NCI-H1105 treated with DMSO at 0.1 percent for 48 hours (cell line): Measurements from ENCODE around the gene TRIM63.
"Not testable (repeated sequence)": the region's sequence is repeated elsewhere in the genome, so short reads cannot be mapped to it uniquely, and the experiment has no call there.

Experiments
- DNase-seq: peaks from one replicate; lab custom pipeline; 2025; lab: John Stamatoyannopoulos, UW

Gene TRIM63

GRCh38 chr1:26067432-26067911 is at the start of gene TRIM63:
Gene TRIM63 (minus strand): TSS chr1:26067630. CDS start chr1:26067494, 136 bp downstream.
- DNase-seq, result no peak

- DNase-seq, result no peak
Measured at GRCh38 chr1:26114165-26114927, 46.9 kb upstream of the TRIM63 start.

GRCh38 chr1:26112407-26112775 is 45.0 kb upstream of the TRIM63 start:
- no peak for DNase-seq

GRCh38 chr1:26111530-26112406 is 44.3 kb upstream of the TRIM63 start, which contains the start of gene PDIK1L:
Gene PDIK1L (plus strand): TSS chr1:26111824. CDS start chr1:26114309, 2,485 bp downstream.
- DNase-seq, result peak; percentile 91

- peak; percentile 81 for DNase-seq
Measured at GRCh38 chr1:26110731-26111529, 43.5 kb upstream of the TRIM63 start.

GRCh38 chr1:26109229-26110164 is 42.1 kb upstream of the TRIM63 start:
- DNase-seq, result no peak

GRCh38 chr1:26105226-26105548 is 37.8 kb upstream of the TRIM63 start:
- not testable (repeated sequence) for DNase-seq

GRCh38 chr1:26102526-26102925 is 35.1 kb upstream of the TRIM63 start:
- no peak for DNase-seq

- no peak for DNase-seq
Measured at GRCh38 chr1:26102119-26102518, 34.7 kb upstream of the TRIM63 start.

GRCh38 chr1:26100204-26100603 is 32.8 kb upstream of the TRIM63 start:
- DNase-seq, result not testable (repeated sequence)

GRCh38 chr1:26099780-26100179 is 32.4 kb upstream of the TRIM63 start:
- DNase-seq, result no peak

GRCh38 chr1:26098602-26099001 is 31.2 kb upstream of the TRIM63 start:
- no peak for DNase-seq

- no peak for DNase-seq
Measured at GRCh38 chr1:26097696-26098095, 30.3 kb upstream of the TRIM63 start.

- no peak for DNase-seq
Measured at GRCh38 chr1:26096471-26096870, 29.0 kb upstream of the TRIM63 start.

- no peak for DNase-seq
Measured at GRCh38 chr1:26094677-26095383, 27.4 kb upstream of the TRIM63 start.

- peak; percentile 5 for DNase-seq
Measured at GRCh38 chr1:26094076-26094669, 26.7 kb upstream of the TRIM63 start.

- not testable (repeated sequence) for DNase-seq
Measured at GRCh38 chr1:26093569-26093968, 26.1 kb upstream of the TRIM63 start.

GRCh38 chr1:26092422-26092821 is 25.0 kb upstream of the TRIM63 start:
- no peak for DNase-seq

- no peak for DNase-seq
Measured at GRCh38 chr1:26090893-26091292, 23.5 kb upstream of the TRIM63 start.

GRCh38 chr1:26089125-26089524 is 21.7 kb upstream of the TRIM63 start:
- DNase-seq, result no peak
